Measurements from ENCODE around the gene FEZF1. TPM values are rescaled to one million over a fixed set of nuclear protein-coding genes. Genes with fewer than 3 reads are reported as not detected.
A peak's percentile ranks its signal among the peaks of the same experiment; 100 is the strongest.

The FEZF1 gene
- polyA plus RNA-seq, 6 donors from 2014 or later = not detected

DNA sequence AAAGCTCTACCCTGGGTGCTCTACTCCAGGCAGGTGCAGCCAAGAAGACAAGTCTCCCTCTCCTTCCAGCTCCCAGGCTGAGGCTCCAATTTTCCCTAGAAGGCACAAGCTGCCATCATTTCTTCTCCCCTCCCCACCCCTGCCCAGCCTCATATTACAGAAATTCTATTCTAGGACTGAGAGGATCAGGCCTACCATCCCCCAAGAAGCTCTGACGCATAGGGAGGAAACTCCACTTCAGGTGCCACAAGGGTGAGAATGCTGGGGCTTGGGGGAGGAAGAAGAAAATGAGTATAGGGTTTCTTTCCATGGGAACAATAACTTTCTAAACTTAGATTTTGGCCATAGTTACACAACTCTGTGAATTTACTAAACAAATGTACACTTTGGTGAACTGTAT lies 35.3 kb downstream of the FEZF1 start:
- Mint-ChIP-seq H3K36me3 (no peaks in the 10 kb centered on the region), H3K27me3 (peaks cover 0 to 7% (median 0%) of the 10 kb centered on the region in 3 donors), H3K4me1 (no peaks in the 10 kb centered on the region), H3K9me3 (peaks cover 0 to 4% (median 1%) of the 10 kb centered on the region in 7 donors), H3K4me3 (no peak overlapping the region), H3K27ac (no peak overlapping the region)
- DNase-seq = no peak
- ATAC-seq (ENCODE audit: low read depth in 2 of 2) = no peak

DNA sequence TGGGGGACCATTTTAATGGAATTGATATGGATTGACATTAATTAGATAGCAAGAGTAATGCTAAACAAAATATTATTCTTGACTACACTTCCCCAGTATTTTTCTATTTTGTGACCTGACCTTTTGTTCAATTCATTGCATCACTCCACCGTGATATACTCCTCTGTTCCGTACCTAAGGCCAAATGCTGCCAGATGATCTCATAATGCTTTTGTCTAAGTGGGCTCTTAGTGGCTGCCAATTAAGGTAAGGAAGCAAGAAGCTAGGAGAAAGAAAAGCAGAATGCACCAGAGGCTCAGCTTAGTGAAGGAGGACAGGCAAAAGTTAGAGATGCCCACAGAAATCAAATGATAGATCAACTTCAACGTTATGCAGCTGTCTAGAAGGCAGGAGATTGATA lies 36.4 kb downstream of the FEZF1 start:
- ATAC-seq (ENCODE audit: low read depth in 2 of 2) (no peak), DNase-seq (no peak)
- Mint-ChIP-seq H3K4me1 (no peaks in the 10 kb centered on the region), H3K4me3 (no peak overlapping the region), H3K27me3 (peaks cover 0 to 7% (median 0%) of the 10 kb centered on the region in 3 donors), H3K9me3 (peaks cover 0 to 4% (median 0%) of the 10 kb centered on the region in 7 donors), H3K36me3 (no peaks in the 10 kb centered on the region), H3K27ac (no peak overlapping the region)

DNA sequence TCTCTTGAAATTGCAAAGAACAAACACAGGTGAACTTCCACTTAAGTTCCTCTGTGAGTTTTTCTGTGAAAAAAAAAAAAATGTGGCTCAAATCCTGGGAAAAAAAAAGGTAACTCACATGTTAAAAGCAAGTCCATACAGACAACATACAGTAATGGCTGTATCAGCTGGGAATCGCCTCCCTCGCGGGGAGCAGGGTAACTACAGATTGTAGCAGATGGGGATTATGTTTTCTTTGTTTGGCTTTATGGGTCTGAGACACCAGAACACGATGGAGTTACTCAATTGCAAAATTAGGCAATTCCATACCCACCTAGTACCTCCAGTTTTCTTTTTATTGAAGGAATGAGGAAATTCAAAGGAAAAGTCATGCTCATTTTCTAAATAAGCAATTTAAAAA lies 42.3 kb downstream of the FEZF1 start:
- H3K4me1 Mint-ChIP-seq = no peaks in the 10 kb centered on the region
- peaks cover 0 to 5% (median 0%) of the 10 kb centered on the region in 7 donors for H3K9me3 Mint-ChIP-seq
- ATAC-seq (ENCODE audit: low read depth in 2 of 2) (no peak), DNase-seq (no peak)
- H3K27me3 Mint-ChIP-seq = peaks cover 8 to 16% (median 12%) of the 10 kb centered on the region in 3 donors
- H3K27ac Mint-ChIP-seq = no peak overlapping the region
- no peaks in the 10 kb centered on the region for H3K36me3 Mint-ChIP-seq
- no peak overlapping the region for H3K4me3 Mint-ChIP-seq

DNA sequence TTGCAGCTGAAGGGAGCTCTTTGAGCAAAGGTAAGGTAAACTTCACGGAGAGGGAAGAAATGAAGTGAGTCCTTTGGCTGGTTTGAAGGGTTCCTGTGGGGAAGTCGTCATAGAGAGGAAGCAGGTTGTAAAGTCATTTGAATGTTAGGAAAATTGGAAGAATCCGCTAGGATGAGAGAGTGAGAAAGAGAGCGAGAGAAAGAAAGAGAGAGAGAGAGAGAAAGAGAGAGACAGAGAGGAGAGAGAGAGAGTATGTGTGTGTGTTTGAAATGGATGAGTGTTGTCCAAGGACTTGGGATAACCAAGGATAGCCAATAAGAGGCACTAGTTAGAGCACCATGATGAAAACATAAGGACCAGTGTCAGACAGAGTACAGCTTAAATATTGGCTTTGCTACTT lies 43.1 kb downstream of the FEZF1 start:
- Mint-ChIP-seq H3K27me3 (peaks cover 8 to 16% (median 12%) of the 10 kb centered on the region in 3 donors), H3K4me1 (no peaks in the 10 kb centered on the region), H3K4me3 (no peak overlapping the region), H3K9me3 (peaks cover 0 to 5% (median 0%) of the 10 kb centered on the region in 7 donors), H3K36me3 (no peaks in the 10 kb centered on the region), H3K27ac (no peak overlapping the region)
- ATAC-seq (ENCODE audit: low read depth in 2 of 2) (no peak), DNase-seq (no peak)

DNA sequence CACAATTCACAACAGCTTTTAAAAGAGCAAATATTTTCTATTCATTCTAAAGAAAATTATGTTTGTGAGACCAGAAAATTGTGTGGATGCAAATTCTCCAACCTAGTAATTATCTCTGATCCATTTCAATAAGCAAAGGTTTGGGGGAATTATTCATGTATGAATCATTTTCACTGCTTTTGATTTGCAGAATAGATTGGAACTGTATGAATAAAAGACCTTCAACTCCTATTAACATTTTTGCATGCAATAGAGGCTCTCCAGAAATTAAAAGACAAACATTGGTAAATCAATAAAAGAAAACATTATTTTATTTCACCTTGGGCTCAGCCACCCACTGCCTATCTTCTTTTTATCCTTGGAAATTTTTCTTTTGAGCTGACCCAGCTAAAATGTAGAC lies 43.5 kb downstream of the FEZF1 start:
- ATAC-seq (ENCODE audit: low read depth in 2 of 2) = no peak
- Mint-ChIP-seq H3K9me3 (peaks cover 0 to 5% (median 0%) of the 10 kb centered on the region in 7 donors), H3K36me3 (no peaks in the 10 kb centered on the region), H3K4me1 (no peaks in the 10 kb centered on the region), H3K4me3 (no peak overlapping the region), H3K27ac (no peak overlapping the region), H3K27me3 (peaks cover 8 to 16% (median 12%) of the 10 kb centered on the region in 3 donors)
- no peak for DNase-seq

DNA sequence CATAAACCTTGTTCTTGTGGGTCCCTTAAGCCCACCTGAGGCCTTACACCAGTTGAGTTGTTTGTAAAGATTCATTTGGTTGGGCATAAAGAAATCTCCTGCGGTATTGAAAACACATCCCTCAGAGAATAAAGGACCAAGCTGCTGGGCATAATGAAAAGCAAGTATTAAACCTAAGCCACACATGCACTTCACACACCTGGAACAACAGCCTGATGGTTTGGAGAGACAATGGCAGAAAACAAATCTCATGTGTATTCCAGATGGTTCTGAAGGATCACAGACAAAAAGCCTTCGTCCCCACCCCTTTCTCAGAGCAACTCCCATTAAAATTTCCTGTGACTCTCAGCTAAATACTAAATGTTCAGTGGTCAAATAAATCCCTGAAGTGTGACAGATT lies 44.2 kb downstream of the FEZF1 start:
- Mint-ChIP-seq H3K4me3 (peak overlapping the region in 1 of 8 donors; percentile 1), H3K4me1 (no peaks in the 10 kb centered on the region), H3K27me3 (peaks cover 8 to 16% (median 12%) of the 10 kb centered on the region in 3 donors), H3K36me3 (no peaks in the 10 kb centered on the region), H3K9me3 (peaks cover 0 to 5% (median 0%) of the 10 kb centered on the region in 7 donors), H3K27ac (no peak overlapping the region)
- DNase-seq (no peak), ATAC-seq (ENCODE audit: low read depth in 2 of 2) (no peak)

DNA sequence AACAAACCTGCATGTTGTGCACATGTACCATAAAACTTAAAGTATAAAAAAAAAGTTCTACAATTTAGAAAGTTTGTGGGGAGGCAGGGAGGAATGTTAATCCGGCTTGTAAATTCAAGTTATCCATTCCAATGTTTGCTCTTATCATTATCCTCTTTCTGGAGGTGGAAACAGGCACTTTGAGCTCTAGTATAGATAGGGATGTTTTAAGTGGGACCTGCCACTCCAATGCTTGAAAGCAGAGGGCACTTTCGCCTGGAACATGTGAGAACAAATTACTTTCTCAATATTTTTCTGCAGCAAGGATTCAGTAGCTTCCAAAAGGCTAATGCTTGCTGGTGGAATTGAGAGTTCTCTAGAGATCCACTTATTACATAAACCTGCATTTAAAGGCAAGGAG lies 45.6 kb downstream of the FEZF1 start:
- DNase-seq = no peak
- no peak for ATAC-seq (ENCODE audit: low read depth in 2 of 2)
- Mint-ChIP-seq H3K27ac (no peak overlapping the region), H3K4me3 (no peak overlapping the region), H3K27me3 (peaks cover 8 to 16% (median 12%) of the 10 kb centered on the region in 3 donors), H3K9me3 (peaks cover 0 to 3% (median 0%) of the 10 kb centered on the region in 7 donors), H3K4me1 (no peaks in the 10 kb centered on the region), H3K36me3 (no peaks in the 10 kb centered on the region)

DNA sequence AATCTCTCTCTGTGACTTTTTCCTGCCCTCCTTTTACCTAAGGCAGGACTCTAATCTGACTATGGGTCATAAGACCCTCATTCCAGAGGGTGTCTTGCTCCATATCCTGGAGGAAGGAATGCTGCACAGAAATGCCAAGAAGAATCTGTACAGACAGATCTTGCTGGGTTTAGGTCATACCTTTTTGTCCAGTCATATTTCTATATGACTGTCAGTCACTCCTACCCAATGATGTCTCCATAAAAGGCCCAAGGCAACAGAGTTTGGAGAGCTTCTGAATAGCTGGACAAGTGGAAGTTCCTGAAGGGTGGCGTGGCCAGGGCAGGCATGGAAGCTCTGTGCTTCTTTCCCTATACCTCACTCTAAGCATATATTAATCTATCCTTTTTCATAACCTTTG lies 47.5 kb downstream of the FEZF1 start:
- Mint-ChIP-seq H3K27me3 (peaks cover 12 to 17% (median 16%) of the 10 kb centered on the region in 3 donors), H3K4me3 (no peak overlapping the region), H3K27ac (no peak overlapping the region), H3K36me3 (no peaks in the 10 kb centered on the region), H3K4me1 (no peaks in the 10 kb centered on the region), H3K9me3 (peaks cover 0 to 3% (median 0%) of the 10 kb centered on the region in 7 donors)
- ATAC-seq (ENCODE audit: low read depth in 2 of 2) (no peak), DNase-seq (no peak)

DNA sequence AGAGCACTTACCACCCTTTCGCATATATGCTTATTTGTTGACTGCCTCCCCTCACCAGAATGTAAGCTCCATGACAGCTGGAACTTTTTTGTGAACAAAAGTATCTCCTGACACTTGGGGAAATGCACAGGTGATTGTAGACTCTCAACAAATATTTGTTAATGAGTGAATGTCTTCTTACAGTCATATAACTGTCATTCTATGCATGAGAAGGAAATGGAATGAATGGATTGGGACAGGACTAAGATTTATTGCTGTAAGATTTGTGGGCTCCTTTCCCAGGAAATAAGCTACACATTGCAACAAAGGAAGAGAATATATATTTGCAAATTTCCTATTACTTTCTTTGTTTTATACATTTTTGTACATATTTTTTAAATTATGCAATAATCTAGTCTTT lies 48.5 kb downstream of the FEZF1 start:
- no peak overlapping the region for H3K27ac Mint-ChIP-seq
- no peaks in the 10 kb centered on the region for H3K4me1 Mint-ChIP-seq
- no peak for ATAC-seq (ENCODE audit: low read depth in 2 of 2)

DNA sequence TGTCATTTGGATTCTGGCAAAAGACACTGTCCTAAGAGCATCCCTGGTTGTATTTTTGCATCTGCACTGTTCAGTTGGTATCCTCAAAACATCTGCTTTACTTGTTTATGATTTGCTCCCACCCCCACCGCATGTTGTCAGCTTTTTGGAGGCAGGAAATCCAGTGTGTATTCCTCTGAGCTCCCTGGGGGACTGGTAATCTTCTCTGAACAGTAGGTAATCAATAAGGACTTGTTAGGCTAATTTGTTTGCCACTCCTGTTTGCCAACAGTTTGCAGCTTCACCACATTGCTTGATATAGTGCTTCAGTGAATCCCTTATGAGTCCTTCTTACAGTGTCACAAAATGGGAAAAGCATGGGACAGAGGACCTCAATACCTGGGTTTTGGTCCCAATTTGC lies 49.1 kb downstream of the FEZF1 start:
- ATAC-seq (ENCODE audit: low read depth in 2 of 2) = no peak
- Mint-ChIP-seq H3K27me3 (peaks cover 4 to 11% (median 7%) of the 10 kb centered on the region in 3 donors), H3K36me3 (no peaks in the 10 kb centered on the region), H3K4me1 (no peaks in the 10 kb centered on the region), H3K27ac (no peak overlapping the region), H3K9me3 (peaks cover 0 to 3% (median 0%) of the 10 kb centered on the region in 7 donors), H3K4me3 (no peak overlapping the region)
- DNase-seq = no peak

More for the DNA sequence above, 48.5 kb downstream of the FEZF1 start:
- peaks cover 0 to 3% (median 0%) of the 10 kb centered on the region in 7 donors for H3K9me3 Mint-ChIP-seq
- DNase-seq = no peak
- peaks cover 8 to 11% (median 8%) of the 10 kb centered on the region in 3 donors for H3K27me3 Mint-ChIP-seq
- no peak overlapping the region for H3K4me3 Mint-ChIP-seq
- no peaks in the 10 kb centered on the region for H3K36me3 Mint-ChIP-seq

Other genes starting within 250 kb of the FEZF1 start
- gene AASS, start 160.5 kb downstream of the FEZF1 start, polyA plus RNA-seq (ENCODE audit: low read depth in 6 of 6) = 1 to 10 TPM in 5 of 6 donors, not detected in 1; 2.4 to 4.1 (median 3.3) TPM